ENCODE measurements around the gene B4GALNT4.

GRCh38 chr11:324156-324555 lies 45.1 kb upstream of the B4GALNT4 start:
- no peak for TF ChIP-seq POLR2A (IDR thresholded peaks at IDR 0.05)
- TF ChIP-seq, protein P1, sequence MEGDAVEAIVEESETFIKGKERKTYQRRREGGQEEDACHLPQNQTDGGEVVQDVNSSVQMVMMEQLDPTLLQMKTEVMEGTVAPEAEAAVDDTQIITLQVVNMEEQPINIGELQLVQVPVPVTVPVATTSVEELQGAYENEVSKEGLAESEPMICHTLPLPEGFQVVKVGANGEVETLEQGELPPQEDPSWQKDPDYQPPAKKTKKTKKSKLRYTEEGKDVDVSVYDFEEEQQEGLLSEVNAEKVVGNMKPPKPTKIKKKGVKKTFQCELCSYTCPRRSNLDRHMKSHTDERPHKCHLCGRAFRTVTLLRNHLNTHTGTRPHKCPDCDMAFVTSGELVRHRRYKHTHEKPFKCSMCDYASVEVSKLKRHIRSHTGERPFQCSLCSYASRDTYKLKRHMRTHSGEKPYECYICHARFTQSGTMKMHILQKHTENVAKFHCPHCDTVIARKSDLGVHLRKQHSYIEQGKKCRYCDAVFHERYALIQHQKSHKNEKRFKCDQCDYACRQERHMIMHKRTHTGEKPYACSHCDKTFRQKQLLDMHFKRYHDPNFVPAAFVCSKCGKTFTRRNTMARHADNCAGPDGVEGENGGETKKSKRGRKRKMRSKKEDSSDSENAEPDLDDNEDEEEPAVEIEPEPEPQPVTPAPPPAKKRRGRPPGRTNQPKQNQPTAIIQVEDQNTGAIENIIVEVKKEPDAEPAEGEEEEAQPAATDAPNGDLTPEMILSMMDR (IDR thresholded peaks at IDR 0.05): no peak
